Stomach (tissue), 9 donors: ENCODE data around the gene PLP2. TPM values are rescaled to one million over a fixed set of nuclear protein-coding genes. Genes with fewer than 3 reads are reported as not detected.

Source experiments
- DNase-seq, 2 donors: peaks; one replicate each; pipeline versions ENCODE4 v3.0.0 to v3.0.0-alpha.2; 2013 to 2019
- H3K27ac ChIP-seq, 5 donors: fragments of 200-600 bp in 4 of 5; sonication (generic) in 4 of 5; one replicate each; pipeline ENCODE4 v1.5.1; 2013 to 2019; ENCODE audit warnings: mild to moderate bottlenecking in 1 of 5, moderate library complexity in 1 of 5
- H3K27me3 ChIP-seq, 3 donors: fragments of 200-600 bp; sonication (generic); one replicate each; pipeline ENCODE4 v1.5.1; 2017 to 2019; ENCODE audit warnings: mixed run types in 1 of 3
- H3K36me3 ChIP-seq, 4 donors: fragments of 200-600 bp; sonication (generic); 1 replicate in 3 of 4; 2 replicates in 1 of 4; pipeline ENCODE4 v1.5.1; 2016 to 2019
- H3K4me1 ChIP-seq, 4 donors: fragments of 200-600 bp; sonication (generic); one replicate each; pipeline ENCODE4 v1.5.1; 2016 to 2019
- H3K4me3 ChIP-seq, 4 donors: fragments of 200-600 bp; sonication (generic) in 3 of 4; one replicate each; pipeline ENCODE4 v1.5.1; 2016 to 2019; ENCODE audit warnings: mild to moderate bottlenecking in 1 of 4
- H3K9me3 ChIP-seq, 4 donors: fragments of 200-600 bp; sonication (generic); one replicate each; pipeline ENCODE4 v1.5.1; 2016 to 2019
- EP300 ChIP-seq: sonication (generic); formaldehyde crosslinking; IDR thresholded peaks from one replicate; pipeline ENCODE4 v1.6.1; 2017; ENCODE audit warnings: antibody characterized with exemption
- POLR2A ChIP-seq, 4 donors: fragments of 450-650 bp; IDR thresholded peaks; one replicate each; pipeline ENCODE4 v1.6.1; 2016; ENCODE audit warnings: antibody characterized with exemption in 4 of 4, control low read depth in 2 of 4, mild to moderate bottlenecking in 1 of 4, moderate library complexity in 1 of 4
- POLR2AphosphoS5 ChIP-seq, 3 donors: sonication (generic); formaldehyde crosslinking; IDR thresholded peaks; one replicate each; pipeline ENCODE4 v1.6.1; 2016; ENCODE audit warnings: antibody characterized with exemption in 3 of 3
- WGBS, 5 donors: extraction: QIAGEN DNeasy Blood & Tissue Kit in 3 of 5; methylation state at CpG; one replicate each; pipeline versions ENCODE4 v1.1.5 to v1.1.7; 2013 to 2018; 5-methylcytosine and 5-hydroxymethylcytosine counted together
- intact Hi-C: fragments of 100-400 bp; cut with DNase I; formaldehyde crosslinking; loops from one replicate; pipeline ENCODE4 v1.15.1; 2023; ENCODE audit warnings: low total_unique reads
- polyA plus RNA-seq, 3 donors: library from polyadenylated mRNA; stranded (reverse); fragments of 200-250 nt; gene quantifications; one replicate each; pipeline ENCODE4 v1.2.3, GENCODE V29; 2013
- total RNA-seq, 5 donors: library from RNA; depleted of rRNA; stranded (reverse); fragments of >200 nt; gene quantifications; one replicate each; pipeline versions ENCODE4 v1.1.0 to v1.2.3, GENCODE V29; 2014 to 2016
- TF ChIP-seq, protein P1 (sequence below), 7 experiments: fragments of 450-650 bp in 4 of 7; fragments of 200-600 bp in 3 of 7; sonication (generic) in 3 of 7; IDR thresholded peaks; one replicate each; pipeline ENCODE4 v1.5.1; 2016 to 2019; ENCODE audit warnings: antibody characterized with exemption in 7 of 7, control low read depth in 2 of 7, mild to moderate bottlenecking in 1 of 7
- donor health status: healthy with polysubstance abuse.
- donor health status: Bipolar disorder and iron deficiency.
- donor health status: healthy.

PLP2 gene
- total and polyA plus RNA-seq, 8 donors = 14.0 to 323 (median 66.6) TPM

DNA sequence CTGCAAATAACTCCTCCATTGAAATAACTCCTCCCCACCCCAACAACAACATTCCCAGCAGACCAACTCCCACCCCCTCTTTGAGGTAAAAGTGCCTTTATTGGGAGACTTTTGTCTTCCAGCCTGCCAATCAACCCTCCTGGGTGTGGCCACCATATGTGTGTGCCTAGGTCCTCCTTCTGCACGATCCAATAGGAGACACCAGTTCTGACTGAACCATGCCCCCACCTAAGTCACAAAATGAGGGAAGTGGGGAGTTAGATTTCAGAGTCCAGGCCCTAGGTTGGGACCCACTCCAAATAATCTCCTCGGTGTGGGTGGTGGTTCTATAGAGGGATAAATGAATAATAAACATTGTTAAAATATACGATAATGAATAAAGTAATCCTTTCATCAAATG, 3.0 kb downstream of the PLP2 start:
- Histone ChIP-seq H3K9me3 (peaks cover 0 to 14% (median 2%) of the 10 kb centered on the region in 4 donors), H3K4me3 (no peak overlapping the region), H3K27me3 (no peaks in the 10 kb centered on the region), H3K36me3 (peaks cover 0 to 54% (median 46%) of the 10 kb centered on the region in 4 donors), H3K4me1 (peaks cover 4 to 47% (median 27%) of the 10 kb centered on the region in 4 donors), H3K27ac (no peak overlapping the region)
- intact Hi-C loops = no loop called here
- WGBS, 5 donors = 31 to 59% (median 47%) methylated on average over 3 of the region's 3 CpGs
- no peak for DNase-seq
- TF ChIP-seq EP300 = no peak
- TF ChIP-seq POLR2AphosphoS5 (IDR thresholded peaks at IDR 0.05) = no peak
- no peak for TF ChIP-seq POLR2A (IDR thresholded peaks at IDR 0.05)
- TF ChIP-seq, protein P1, sequence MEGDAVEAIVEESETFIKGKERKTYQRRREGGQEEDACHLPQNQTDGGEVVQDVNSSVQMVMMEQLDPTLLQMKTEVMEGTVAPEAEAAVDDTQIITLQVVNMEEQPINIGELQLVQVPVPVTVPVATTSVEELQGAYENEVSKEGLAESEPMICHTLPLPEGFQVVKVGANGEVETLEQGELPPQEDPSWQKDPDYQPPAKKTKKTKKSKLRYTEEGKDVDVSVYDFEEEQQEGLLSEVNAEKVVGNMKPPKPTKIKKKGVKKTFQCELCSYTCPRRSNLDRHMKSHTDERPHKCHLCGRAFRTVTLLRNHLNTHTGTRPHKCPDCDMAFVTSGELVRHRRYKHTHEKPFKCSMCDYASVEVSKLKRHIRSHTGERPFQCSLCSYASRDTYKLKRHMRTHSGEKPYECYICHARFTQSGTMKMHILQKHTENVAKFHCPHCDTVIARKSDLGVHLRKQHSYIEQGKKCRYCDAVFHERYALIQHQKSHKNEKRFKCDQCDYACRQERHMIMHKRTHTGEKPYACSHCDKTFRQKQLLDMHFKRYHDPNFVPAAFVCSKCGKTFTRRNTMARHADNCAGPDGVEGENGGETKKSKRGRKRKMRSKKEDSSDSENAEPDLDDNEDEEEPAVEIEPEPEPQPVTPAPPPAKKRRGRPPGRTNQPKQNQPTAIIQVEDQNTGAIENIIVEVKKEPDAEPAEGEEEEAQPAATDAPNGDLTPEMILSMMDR (IDR thresholded peaks at IDR 0.05) = no peak

DNA sequence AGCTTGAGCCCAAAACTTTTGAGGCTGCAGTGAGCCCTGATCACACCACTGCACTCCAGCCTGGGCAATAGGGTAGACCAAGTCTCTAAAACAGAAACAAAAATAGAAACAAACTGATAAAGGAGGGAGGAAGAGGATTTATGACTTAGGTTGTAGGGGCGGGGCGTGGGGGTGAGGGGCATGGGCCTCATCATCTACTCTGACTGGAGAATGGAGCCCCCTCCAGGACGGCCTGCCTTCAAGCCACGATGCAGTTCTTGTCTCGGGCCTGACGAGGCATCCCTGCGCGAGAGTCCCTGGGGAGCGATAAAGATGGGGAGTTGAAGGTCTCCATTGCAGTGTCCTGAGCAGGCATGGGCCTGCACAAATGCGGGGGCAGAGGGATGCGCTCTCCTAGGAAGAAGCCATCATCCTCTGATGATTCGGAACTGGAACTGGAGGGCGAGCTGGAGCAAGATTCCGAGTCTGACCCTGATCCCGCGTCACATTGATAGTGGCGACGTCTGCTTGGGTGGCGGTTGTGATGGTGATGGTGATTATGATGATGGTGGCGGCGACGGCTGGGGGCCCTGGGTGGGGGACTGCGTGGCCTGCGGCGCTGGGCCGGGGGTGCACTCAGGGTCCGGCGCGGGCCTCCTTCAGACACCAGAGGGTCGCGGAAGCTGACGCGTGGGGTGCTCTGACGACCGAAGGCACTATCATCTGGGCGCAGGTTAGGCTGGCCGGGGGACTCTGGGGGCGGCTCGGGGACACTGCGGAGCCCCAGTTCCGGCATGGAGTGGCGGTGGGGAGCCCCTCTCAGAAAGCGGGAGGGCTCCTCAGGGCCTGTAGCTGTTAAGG, 4.0 kb downstream of the PLP2 start:
- Histone ChIP-seq H3K27ac (peak overlapping the region in 1 of 5 donors; percentile 77), H3K4me3 (no peak overlapping the region)

DNA sequence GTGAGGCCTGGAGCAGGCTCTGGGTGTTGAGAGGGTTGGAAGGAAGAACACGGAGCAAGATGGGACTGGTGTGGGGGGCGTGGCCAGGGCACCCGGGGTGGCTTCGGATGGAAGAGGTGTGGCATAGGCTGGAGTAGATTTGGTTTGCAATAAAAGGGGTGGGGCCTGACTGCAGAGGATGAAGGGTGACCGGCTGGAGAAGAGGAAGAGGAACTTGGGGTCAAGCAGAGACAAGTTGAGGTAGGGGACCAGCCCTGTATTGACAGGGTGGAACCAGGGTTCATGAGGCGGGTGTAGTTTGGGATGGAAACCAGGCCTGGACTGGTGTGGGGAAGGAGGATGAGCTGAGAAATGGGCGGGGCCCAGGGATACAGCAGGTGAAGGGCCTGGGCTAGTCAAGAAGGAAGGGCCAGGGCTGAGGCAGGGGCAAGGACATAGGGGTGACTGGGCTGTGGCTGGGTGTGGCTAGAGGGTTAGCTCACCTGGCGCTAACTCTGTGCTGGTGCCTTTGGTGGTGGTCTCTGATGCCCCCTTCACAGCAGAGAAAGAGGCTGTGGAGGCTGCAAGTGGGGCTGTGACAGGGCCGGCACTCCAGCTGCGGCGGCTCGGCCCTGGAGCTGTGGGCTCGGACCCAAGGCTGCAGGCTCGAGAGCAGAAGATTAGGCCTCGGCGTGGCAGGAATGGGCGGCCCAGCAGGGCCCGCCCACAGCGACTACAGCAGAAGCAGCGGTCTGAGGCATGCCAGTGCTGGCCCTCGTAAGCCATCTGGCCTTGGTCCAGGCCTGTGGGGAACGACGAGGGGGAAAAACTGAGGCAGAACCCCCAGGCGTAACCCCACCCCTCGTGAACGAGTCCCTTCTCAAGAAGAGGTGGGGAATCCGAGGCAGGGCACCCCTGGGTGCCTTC, 5.0 kb downstream of the PLP2 start:
- 33 to 57% (median 52%) methylated on average over 9 to 27 of the region's 27 CpGs for WGBS, 5 donors
- peak overlapping the region; percentile 55 to 77 (median 67) for H3K27ac ChIP-seq
- H3K9me3 ChIP-seq = peaks cover 0 to 8% (median under 1%) of the 10 kb centered on the region in 4 donors
- TF ChIP-seq, protein P1 (IDR thresholded peaks at IDR 0.05) = no peak
- peaks cover 0 to 61% (median 54%) of the 10 kb centered on the region in 4 donors for H3K36me3 ChIP-seq
- peak in 1 of 2 donors; percentile 36 for DNase-seq
- intact Hi-C loops = no loop called here
- H3K4me1 ChIP-seq = peaks cover 4 to 47% (median 27%) of the 10 kb centered on the region in 4 donors
- no peak overlapping the region for H3K4me3 ChIP-seq
- no peaks in the 10 kb centered on the region for H3K27me3 ChIP-seq

More for the DNA sequence above, 4.0 kb downstream of the PLP2 start:
- H3K27me3 ChIP-seq = no peaks in the 10 kb centered on the region
- TF ChIP-seq EP300 (no peak), POLR2AphosphoS5 (IDR thresholded peaks at IDR 0.05) (no peak), POLR2A (IDR thresholded peaks at IDR 0.05) (no peak)
- TF ChIP-seq, protein P1 (IDR thresholded peaks at IDR 0.05) = no peak
- peaks cover 0 to 11% (median 2%) of the 10 kb centered on the region in 4 donors for H3K9me3 ChIP-seq
- H3K36me3 ChIP-seq = peaks cover 0 to 57% (median 51%) of the 10 kb centered on the region in 4 donors
- DNase-seq = no peak
- H3K4me1 ChIP-seq = peaks cover 4 to 47% (median 27%) of the 10 kb centered on the region in 4 donors
- intact Hi-C loops = no loop called here
- 87 to 95% (median 88%) methylated on average over 18 to 43 of the region's 43 CpGs for WGBS, 5 donors

DNA sequence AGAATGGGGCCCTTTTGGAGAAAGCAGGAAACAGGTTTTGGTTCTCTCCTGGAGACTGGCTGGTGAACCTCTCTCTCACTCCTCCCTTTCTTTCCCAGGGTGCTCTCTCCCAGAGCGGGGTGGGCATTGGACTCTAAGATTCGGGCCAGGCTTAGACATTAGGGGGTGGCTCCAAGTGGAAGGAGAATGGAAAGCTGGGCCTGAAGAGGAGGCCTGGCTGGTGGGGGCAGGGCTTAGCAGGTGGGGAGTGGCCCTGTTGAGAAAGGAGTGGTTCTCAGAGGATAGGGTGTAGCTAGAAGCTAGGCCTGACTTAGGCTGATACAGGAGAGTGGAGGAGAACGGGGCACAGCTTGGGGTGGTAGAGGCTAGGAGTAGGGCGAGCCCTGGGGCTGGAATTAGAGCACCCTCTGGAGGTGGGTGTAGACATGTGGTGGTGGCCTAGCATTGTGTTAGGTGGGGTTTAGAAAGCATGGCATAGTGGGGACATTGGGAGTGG, 5.7 kb downstream of the PLP2 start:
- intact Hi-C loops = no loop called here
- Histone ChIP-seq H3K27ac (peak overlapping the region; percentile 55 to 77 (median 67)), H3K4me1 (peaks cover 4 to 47% (median 26%) of the 10 kb centered on the region in 4 donors), H3K27me3 (no peaks in the 10 kb centered on the region), H3K4me3 (no peak overlapping the region), H3K9me3 (peaks cover 0 to 5% (median 0%) of the 10 kb centered on the region in 4 donors), H3K36me3 (peaks cover 0 to 62% (median 60%) of the 10 kb centered on the region in 4 donors)
- DNase-seq = peak in 1 of 2 donors; percentile 62
- TF ChIP-seq EP300 (no peak), POLR2A (IDR thresholded peaks at IDR 0.05) (no peak), POLR2AphosphoS5 (IDR thresholded peaks at IDR 0.05) (no peak)
- TF ChIP-seq, protein P1 (IDR thresholded peaks at IDR 0.05) = no peak
- WGBS, 5 donors = 37 to 65% (median 47%) methylated on average over 3 to 4 of the region's 4 CpGs
